Measurements from ENCODE around the gene EPHA6. TPM values are rescaled to one million over a fixed set of nuclear protein-coding genes. Genes with fewer than 3 reads are reported as not detected.

Gene EPHA6
- total RNA-seq, 1 experiment from 2014 or later = 1.2 TPM

GRCh38 chr3:96833301-96833700 lies 18.9 kb downstream of the EPHA6 start:
- DNase-seq = no peak
- no peaks in the 10 kb centered on the region for H3K79me2 ChIP-seq (ENCODE audit: low read depth)
- no peaks in the 10 kb centered on the region for H3K27me3 ChIP-seq (ENCODE audit: insufficient read depth, low read depth)
- H3K4me1 ChIP-seq (replicated peaks; ENCODE audit: insufficient read depth) = no peaks in the 10 kb centered on the region
- H4K20me1 ChIP-seq (ENCODE audit: insufficient read depth) = no peaks in the 10 kb centered on the region
- no peaks in the 10 kb centered on the region for H3K9me2 ChIP-seq (ENCODE audit: insufficient read depth)
- ChIA-PET CTCF (no interaction called here), POLR2A (ENCODE audit: unreplicated experiment) (interaction anchor here (0.5 kb wide), 1 partner anchor 795 kb away, joined by 4 read pairs; no protein-coding TSS in a partner anchor)
- H3K4me2 ChIP-seq = no peak overlapping the region
- H3K27ac ChIP-seq = no peak overlapping the region
- H3F3A ChIP-seq (ENCODE audit: insufficient read depth, low read depth) = no peaks in the 10 kb centered on the region
- TF ChIP-seq CTCF (conservative IDR thresholded peaks at IDR 0.05) (no peak), EZH2 (IDR thresholded peaks at IDR 0.05; ENCODE audit: low read depth) (no peak)
- no peak overlapping the region for H2AFZ ChIP-seq
- no peak overlapping the region for H3K4me3 ChIP-seq
- H3K36me3 ChIP-seq (ENCODE audit: low read depth) = no peaks in the 10 kb centered on the region
- H3K9me3 ChIP-seq (ENCODE audit: insufficient read depth, low read depth) = no peaks in the 10 kb centered on the region
- intact Hi-C loops (cut with micrococcal nuclease; ENCODE audit: unreplicated experiment) = no loop called here
- no TSS peak for BruUV-seq (replicated peaks)

GRCh38 chr3:96836153-96836915 lies 21.9 kb downstream of the EPHA6 start:
- H4K20me1 ChIP-seq (ENCODE audit: insufficient read depth) = no peaks in the 10 kb centered on the region
- no peaks in the 10 kb centered on the region for H3K36me3 ChIP-seq (ENCODE audit: low read depth)
- no peaks in the 10 kb centered on the region for H3K79me2 ChIP-seq (ENCODE audit: low read depth)
- DNase-seq = no peak
- ChIA-PET POLR2A (ENCODE audit: unreplicated experiment) (no interaction called here), CTCF (no interaction called here)
- H3K4me2 ChIP-seq = no peak overlapping the region
- no peak overlapping the region for H3K4me3 ChIP-seq
- no TSS peak for BruUV-seq (replicated peaks)
- H3F3A ChIP-seq (ENCODE audit: insufficient read depth, low read depth) = no peaks in the 10 kb centered on the region
- no peak overlapping the region for H3K27ac ChIP-seq
- no peaks in the 10 kb centered on the region for H3K9me3 ChIP-seq (ENCODE audit: insufficient read depth, low read depth)
- no peaks in the 10 kb centered on the region for H3K27me3 ChIP-seq (ENCODE audit: insufficient read depth, low read depth)
- TF ChIP-seq EZH2 (IDR thresholded peaks at IDR 0.05; ENCODE audit: low read depth) (no peak), CTCF (conservative IDR thresholded peaks at IDR 0.05) (no peak)
- H3K4me1 ChIP-seq (replicated peaks; ENCODE audit: insufficient read depth) = no peaks in the 10 kb centered on the region
- H3K9me2 ChIP-seq (ENCODE audit: insufficient read depth) = no peaks in the 10 kb centered on the region
- no peak overlapping the region for H2AFZ ChIP-seq
- intact Hi-C loops (cut with micrococcal nuclease; ENCODE audit: unreplicated experiment) = no loop called here

- Histone ChIP-seq H3K79me2 (ENCODE audit: low read depth) (no peaks in the 10 kb centered on the region), H3K4me3 (no peak overlapping the region), H3K9me3 (ENCODE audit: insufficient read depth, low read depth) (no peaks in the 10 kb centered on the region), H2AFZ (no peak overlapping the region), H3K4me2 (no peak overlapping the region), H3K27me3 (ENCODE audit: insufficient read depth, low read depth) (no peaks in the 10 kb centered on the region), H4K20me1 (ENCODE audit: insufficient read depth) (no peaks in the 10 kb centered on the region), H3K36me3 (ENCODE audit: low read depth) (no peaks in the 10 kb centered on the region), H3K9me2 (ENCODE audit: insufficient read depth) (no peaks in the 10 kb centered on the region), H3F3A (ENCODE audit: insufficient read depth, low read depth) (no peaks in the 10 kb centered on the region), H3K27ac (no peak overlapping the region), H3K4me1 (replicated peaks; ENCODE audit: insufficient read depth) (no peaks in the 10 kb centered on the region)
- ChIA-PET POLR2A (ENCODE audit: unreplicated experiment) (no interaction called here), CTCF (no interaction called here)
- BruUV-seq (replicated peaks) = no TSS peak
- no peak for TF ChIP-seq EZH2 (IDR thresholded peaks at IDR 0.05; ENCODE audit: low read depth)
- TF ChIP-seq CTCF (conservative IDR thresholded peaks at IDR 0.05) = no peak
- no peak for DNase-seq
- intact Hi-C loops (cut with micrococcal nuclease; ENCODE audit: unreplicated experiment) = no loop called here
Measured at GRCh38 chr3:96843505-96844203, 29.3 kb downstream of the EPHA6 start.
